SH-SY5Y (cell line): ENCODE data around the gene ECI2.

Experiments
- GATA2 ChIP-seq: IDR thresholded peaks from 2 replicates; pipeline ENCODE4 v1.6.1; 2011; ENCODE audit warnings: mild to moderate bottlenecking, low read depth, low read length
- GATA3 ChIP-seq: IDR thresholded peaks from 2 replicates; pipeline ENCODE4 v1.6.1; 2011; ENCODE audit warnings: low read depth, mild to moderate bottlenecking, low read length, moderate library complexity

DNA sequence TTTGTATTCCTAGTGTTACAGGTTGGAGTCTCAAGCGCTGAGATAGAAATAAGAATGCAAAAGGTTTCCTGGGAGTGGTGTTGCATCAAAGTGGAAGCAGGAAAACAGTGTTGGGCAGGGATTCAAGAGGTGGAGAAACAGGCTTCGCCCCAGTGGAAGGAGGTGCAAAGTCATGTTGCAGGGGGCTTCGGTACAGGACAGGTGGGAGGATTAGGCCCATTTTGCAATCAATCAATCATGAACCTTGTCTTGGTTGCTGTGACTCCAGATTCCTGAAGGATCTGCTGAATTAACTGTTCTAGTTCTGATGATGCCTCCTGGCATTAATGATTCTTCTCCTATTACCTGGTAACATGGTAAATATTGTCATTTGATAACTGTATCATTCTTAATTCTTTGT is 34.1 kb downstream of the ECI2 start:
- no peak for TF ChIP-seq GATA3
- no peak for TF ChIP-seq GATA2
